GM21619 (cell line): Measurements from ENCODE around the gene CASP9.
"Not testable (repeated sequence)": the region's sequence is repeated elsewhere in the genome, so short reads cannot be mapped to it uniquely, and the experiment has no call there.

ENCODE experiments used
- ATAC-seq: cut with Tn5 transposase; IDR thresholded peaks from one replicate; pipeline ENCODE4 v1.9.1; 2021; ENCODE audit not compliant: unreplicated experiment

Gene CASP9

DNA sequence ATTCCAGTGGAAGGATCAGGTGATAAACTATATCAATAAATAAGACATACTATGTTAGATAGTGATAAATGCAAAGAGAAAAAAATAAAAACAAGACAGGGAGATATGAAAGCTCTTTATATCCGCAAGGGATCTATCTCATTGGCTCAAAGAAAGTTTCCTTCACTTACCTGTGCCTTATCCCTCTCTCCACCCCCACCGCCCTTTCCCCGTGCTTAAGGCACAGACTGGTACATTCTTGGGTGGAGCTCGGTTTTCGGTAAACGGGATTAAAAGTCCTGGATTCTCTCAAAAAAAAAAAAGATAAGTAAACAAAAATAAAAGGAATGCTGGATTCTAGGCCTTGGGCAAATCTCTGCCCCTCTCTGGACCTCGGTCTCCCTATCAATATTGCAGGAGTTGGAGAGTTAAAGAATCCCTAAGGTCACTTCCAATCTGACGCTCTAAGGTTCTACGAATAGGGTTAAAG is 2.0 kb upstream of the CASP9 start:
- no peak for ATAC-seq

DNA sequence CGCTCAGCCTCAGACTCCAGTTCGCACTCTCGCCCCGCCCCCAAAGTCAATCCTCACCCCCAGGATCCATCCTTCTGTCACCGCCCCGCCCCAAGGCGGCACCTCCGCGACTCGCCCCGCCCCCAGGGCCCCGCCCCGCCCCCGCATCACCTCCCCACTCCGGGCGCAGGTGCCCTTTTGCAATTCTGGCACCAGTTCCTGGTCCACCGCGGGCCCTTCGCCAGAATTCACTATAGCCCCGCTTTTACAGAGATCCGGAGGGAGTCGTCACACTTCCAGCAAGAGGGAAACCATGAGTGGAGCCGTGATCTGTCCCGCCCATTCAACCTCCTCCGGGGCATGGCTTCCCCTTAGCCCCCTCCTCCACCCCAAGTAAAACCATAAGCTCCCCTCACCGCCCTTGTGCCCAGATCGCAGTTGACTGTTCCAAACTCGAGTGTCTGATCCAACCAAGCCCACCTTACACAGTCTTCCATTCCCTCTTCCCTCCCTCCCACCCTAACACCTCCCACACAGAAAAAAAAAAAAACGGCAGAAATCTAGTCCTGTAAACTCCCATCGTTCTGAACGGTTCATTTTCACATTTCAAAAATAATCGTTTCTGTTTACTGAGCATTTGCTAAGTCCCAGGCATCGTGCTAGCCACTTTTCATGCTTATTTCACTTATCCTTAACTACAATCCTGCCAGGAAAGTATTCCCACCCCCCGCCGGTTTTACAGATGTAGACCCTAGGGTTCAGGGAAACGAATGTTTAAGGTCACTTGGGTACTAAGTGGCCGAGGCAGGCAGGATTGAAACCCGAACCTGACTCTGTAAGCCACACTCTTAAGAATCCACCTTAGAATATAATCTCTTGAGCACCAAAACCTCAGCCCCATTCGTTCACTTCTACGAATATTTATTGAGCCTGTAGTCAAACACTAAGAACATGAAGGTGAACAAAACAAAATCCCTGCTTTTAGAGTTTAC is 1.3 kb upstream of the CASP9 start:
- no peak for ATAC-seq

DNA sequence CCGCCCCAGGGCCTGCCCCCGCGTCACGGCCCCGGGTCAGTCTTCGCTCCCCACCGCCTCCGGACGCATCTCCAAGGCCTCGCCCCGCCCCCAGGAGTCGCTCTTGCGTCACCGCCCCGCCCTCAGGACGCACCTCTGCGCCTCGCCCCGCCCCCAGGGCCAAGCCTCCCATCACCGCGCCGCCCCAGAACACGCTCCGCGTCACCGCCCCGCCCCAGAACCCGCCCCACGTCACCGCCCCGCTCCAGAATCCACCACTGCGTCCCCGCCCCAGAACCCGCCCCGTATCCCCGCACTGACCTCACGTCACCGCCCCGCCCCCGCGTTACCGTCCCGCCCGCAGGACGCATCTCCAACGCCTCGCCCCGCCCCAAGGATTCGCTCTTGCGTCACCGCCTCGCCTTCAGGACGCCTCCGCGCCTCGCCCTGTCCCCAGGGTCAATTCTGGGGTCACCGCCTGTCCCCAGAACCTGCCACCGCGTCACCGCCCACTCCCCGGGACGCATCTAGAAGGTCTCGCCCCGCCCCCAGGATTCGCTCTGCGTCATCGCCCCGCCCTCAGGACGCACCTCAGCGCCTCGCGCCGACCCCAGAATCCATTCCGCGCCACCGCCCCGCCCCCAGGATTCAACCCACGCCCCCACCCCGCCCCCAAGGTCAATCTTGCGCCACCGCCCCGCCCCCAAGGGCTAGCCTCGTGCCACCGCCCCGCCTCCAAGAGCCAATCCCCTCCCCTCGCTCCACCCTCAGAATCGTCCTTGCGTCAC is 451 bp upstream of the CASP9 start:
- peak; percentile 39 for ATAC-seq

DNA sequence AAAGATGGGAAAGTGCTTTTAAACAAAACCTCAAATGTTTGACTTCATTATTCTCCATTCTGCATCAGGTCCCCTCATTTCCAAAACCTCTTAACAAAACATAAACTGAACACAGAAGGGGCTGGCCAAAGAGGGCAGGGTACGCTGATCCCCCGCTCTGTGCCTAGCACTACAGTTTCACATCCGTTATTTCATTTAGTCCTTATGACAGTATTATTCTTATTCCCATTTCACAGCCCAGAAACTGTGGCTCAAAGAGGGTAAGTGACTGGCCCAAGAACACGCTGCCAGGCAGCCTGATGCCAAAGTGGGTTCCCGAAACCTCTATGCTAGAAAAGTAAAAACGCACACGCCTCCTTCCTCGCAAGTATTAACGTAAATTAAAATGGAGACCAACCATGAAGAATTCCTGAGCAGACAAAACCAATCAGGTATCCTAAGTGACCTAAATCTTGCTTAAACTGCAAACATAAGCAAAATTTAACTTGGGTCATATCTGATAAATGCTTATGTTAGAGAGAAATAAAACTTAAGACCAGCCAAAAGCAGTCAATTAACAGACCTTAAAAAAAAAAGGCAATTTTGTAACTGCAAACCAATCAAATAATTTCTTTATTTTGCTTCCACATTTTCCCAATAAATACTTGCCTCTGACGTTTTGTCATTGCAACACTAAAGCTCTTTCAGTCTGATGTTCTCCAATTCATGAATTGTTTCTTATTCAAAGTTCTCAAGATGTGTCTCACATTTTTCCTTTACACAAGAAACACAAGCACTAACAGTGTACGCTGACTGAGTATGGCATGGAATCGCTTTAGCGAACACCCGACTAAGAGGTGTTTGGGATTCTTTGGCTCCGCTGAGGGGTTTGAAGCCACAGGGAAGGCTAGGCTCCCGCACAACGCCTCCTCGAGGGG is 653 bp downstream of the CASP9 start:
- no peak for ATAC-seq

DNA sequence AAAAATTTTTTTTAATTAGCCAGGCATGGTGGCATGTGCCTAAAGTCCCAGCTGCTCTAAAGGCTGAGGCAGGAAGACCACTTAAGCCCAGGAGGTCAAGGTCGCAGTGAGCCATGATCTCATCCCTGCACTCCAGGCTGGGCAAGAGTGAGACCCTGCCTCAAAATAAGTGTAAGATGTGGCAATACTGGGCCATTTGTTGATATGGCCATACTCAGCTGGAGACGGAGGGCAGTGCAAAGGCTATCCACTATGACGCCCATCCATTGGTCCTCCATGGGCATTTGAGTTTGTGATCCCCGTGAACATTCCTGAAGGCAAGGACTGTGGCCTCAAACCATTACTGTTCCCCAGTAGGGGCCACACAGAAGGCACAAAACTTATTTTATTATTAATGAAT is 1.5 kb downstream of the CASP9 start:
- no peak for ATAC-seq

DNA sequence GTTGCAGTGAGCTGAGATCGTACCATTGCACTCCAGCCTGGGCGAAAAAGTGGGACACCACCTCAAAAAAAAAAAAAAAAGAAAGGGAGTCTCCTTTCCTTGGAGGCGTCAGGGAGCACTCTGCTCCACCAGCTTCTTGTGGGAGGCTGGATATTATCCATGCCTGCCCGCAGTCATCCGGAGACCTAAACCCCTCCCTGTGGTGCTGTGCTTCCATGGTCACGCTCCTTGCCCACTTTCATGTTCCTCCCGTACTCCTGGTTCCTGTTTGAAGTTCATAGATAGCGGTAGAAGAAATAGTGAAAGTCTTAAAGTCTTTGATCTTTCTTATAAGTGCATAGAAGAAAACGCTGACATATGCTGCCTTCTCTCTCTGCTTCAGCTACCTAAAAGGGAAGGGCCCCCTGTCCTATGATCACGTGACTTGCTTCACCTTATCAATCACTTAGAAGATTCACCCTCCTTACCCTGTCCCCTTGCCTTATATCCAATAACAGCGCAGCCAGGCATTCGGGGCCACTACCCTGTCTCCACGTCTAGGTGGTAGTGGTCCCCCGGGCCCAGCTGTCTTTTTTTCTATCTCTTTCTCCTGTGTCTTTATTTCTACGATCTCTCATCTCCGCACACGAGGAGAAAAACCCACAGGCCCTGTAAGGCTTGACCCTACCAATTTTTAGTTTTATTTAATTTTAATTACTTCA is 2.7 kb downstream of the CASP9 start:
- ATAC-seq: not testable (repeated sequence)

DNA sequence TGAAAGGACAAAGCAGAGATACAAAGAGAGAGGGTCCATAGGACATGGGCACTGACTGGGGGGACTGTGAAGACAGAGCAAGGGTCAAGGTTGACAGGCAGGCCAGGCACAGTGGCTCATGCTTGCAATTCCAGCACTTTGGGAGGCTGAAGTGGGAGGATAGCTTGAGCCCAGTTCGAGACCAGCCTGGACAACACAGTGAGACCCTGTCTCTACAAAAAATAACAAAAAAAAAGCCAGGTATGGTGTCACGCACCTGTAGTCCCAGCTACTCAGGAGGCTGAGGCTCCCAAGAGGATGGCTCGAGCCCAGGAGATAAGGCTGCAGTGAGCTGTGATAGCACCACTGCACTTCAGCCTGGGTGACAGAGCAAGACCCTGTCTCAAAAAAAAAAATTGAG is 4.4 kb downstream of the CASP9 start:
- no peak for ATAC-seq

DNA sequence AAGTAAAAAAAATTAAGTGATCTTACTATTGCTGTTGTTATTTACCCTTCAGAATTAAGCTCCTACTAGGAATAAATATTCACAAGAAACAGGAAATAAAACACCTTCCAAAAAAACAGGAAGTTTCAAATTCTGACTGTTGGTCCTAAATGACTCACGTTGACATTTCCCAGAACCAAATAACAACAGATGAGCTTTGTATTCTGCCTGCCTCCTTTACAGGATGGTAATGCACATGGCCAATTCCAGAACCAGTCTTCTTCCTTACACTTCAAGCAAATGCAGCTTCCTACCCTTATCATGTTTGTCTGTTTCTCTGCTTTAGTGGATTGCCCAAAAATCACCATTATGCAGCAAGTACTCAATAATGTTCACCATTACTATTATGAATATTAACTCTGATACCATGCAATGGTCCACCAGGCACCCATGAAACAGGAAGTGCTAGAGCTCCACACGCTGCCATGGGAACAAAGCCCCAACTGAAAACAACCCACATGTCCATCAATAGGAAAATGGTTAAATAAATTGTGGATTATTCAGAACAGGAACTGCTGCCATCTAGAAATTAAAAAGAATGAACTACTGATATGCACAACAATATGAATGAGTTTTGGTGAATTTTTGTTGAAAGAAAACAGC is 8.9 kb downstream of the CASP9 start:
- no peak for ATAC-seq

DNA sequence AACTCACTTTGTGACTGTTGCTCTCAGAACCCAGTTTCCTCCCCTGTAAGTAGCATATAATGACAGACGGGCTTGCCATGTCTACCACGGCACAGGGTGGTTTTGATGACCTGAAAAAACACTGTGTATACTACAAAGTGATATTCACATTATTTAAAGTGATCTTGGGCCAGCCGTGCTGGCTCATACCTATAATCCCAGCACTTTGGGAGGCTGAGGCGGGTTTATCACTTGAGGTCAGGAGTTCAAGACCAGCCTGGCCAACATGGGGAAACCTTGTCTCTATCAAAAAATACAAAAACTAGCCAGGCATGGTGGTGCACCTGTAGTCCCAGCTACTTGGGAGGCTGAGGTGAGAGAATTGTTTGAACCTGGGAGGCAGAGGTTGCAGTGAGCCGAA is 9.5 kb downstream of the CASP9 start:
- ATAC-seq: not testable (repeated sequence)

DNA sequence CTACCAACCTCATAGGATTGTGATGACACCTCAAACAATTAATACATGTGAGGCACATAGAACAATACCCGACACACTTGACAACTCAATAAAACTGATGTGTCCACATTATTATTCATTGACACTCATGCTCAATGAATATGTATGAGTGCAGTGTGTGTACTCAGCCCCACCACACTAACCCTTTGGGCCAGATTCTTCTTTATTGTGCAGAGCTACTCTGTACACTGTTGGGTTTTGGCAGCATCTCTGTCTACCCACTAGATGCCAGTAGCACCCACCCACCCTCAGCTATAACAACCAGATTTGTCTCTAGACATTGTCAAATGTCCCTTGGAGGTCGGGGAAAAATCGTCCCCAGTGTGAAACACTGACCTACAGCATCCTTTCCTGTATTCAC is 10.1 kb downstream of the CASP9 start:
- ATAC-seq: no peak

DNA sequence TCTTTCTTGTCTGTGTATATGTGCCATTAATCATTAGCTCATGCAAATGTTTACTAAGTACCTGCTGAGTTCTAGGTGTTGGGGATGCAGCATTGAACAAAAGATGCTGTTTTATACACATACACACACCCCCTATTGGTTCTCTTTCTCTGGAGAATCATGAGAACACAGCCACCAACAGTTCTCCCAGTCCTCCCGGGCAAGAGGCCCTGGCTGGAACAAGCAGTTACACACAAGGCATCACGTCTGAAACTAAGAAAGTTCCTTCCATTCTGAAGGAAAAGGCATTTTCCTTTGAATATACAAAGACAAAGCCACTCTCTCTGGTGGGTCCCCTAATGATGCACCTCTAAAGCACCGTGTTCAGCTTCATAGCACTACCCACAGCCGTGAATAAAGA is 10.8 kb downstream of the CASP9 start:
- no peak for ATAC-seq

DNA sequence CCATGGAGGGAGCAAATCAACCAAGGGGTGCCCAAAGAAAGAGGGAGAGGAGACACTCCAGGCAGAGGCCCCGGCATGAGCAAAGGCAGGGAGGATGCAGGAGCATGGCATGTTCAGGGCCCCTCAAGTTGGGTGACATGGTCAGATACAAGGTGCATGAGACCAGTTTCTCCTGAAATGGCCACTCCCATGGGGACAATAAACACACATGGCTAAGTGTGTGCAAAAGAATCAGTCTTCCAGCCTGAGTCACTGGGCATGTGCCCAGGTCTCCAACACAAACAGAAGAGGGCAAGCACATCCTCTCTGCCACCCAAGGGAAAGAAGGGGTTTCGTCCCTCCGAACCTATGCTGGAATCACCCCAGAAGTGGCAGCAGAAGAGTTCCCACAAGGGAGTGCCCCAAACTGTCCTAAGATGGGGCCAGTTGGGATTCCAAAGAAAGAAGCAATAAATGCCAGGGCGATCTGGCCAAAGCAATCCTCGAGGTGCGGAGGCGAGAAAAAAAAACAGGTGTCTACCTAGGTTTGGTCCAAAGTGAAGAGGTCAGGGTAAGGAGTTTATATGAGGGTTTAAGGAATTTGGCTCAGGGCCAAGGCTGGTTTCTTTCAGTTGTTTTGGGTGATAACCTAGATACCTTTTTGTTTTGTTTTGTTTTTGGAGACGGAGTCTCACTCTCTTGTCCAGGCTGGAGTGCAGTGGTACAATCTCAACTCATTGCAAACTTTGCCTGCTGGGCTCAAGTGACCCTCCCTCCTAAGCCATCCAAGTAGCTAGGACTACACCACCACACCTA is 13.2 kb downstream of the CASP9 start:
- ATAC-seq: no peak

DNA sequence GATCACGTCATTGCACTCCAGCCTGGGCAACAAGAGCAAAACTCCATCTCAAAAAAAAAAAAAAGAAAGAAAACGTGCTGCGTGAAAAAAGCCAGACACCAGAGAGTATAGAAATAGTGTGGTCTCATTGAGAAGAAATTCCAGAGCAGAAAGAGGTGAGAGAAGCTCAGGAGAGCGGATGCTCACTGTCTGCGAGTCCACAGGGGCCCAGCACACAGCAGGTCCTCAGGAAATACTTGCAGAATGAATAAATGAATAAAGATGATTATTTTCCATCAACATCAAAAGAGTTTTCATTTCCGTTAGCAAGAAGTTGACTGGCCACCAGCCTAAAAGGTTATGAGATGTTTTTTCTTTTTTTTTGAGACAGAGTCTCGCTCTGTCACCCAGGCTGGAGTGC is 14.4 kb downstream of the CASP9 start:
- ATAC-seq: no peak

DNA sequence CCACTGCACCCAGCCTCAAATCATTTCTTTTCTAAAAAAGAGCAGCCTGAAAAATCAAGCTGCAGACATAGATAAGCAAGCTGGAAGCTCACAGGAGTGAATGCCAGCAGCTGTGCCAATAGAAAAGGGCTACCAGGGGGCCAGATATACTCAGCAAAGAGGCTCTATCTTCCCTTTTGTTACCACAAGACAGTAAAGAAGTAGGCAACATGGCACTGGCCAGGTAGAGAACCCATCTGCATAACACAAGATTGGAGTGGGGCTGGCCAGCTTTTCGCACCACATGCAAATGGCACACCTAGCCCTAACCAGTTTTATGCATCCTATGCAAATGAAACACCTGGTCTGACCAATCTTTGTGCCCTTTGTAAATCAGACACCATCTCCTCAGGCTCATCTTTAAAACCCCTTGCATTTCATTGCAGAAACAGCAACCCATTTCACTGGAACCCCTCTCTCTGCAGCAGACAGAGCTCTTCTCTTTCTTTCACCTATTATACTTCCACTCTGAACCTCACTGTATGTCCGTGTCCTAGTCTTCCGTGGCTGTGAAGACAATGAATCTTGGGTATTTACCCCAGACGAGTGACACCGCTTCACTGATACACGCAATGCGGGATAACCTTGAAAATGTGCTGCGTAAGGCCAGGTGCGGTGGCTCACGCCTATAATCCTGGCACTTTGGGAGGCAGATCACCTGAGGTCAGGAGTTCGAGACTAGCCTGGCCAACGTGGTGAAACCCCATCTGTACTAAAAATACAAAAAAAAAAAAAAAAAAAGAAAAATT is 15.1 kb downstream of the CASP9 start:
- no peak for ATAC-seq

DNA sequence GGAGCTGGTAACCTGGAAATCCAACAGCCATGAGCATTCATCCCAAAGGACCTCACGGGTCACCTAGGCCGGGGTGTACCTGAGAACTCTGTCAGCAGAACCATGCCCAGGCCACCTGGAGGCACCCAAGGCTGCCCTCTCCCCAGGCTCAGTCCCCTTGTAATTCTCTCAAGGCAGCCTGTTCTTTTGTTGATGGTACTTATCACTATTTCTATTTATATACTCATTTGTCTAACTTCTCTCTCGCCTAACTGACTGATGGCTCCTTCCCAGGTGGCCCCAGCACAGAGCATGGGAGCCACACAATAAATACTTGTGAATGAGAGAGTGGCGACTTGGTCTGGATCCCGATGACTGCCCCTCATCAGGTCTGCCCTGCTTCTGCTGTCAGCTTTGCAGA is 16.7 kb downstream of the CASP9 start:
- no peak for ATAC-seq

DNA sequence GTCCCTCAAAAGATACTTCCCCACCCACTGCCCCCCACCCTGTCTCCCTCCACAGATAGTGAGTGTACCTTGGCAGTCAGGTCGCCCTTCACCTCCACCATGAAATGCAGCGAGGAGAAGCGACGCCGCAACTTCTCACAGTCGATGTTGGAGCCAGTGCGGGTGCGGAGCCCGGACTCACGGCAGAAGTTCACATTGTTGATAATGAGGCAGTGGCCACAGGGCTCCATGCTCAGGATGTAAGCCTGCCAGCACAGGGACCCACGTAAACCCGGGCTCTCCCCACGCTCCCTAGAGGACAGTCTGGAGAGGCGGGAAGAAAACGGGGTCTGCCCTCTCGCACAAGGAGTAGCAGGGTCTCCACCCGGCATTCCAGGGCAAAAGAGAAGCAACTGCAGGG is 17.2 kb downstream of the CASP9 start:
- no peak for ATAC-seq

DNA sequence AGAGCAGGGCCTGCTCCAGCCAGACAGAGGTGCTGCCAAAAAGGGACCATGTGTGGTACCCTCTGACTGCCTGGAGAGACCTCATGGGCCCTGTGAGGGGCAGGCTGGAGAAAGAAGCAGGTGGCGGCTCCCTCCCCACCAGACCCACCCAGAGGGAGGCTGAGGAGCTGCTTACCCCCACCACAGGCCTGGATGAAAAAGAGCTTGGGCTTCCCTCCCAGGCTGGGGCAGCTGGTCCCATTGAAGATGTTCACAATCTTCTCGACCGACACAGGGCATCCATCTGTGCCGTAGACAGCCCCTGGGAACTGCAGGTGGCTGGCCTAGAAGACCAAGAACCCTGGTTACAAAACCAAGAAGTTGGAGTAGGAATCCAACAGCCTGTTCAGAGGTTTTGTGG is 19.6 kb downstream of the CASP9 start:
- ATAC-seq: no peak
